Measurements from ENCODE around the gene PSMD14.

The PSMD14 gene

DNA sequence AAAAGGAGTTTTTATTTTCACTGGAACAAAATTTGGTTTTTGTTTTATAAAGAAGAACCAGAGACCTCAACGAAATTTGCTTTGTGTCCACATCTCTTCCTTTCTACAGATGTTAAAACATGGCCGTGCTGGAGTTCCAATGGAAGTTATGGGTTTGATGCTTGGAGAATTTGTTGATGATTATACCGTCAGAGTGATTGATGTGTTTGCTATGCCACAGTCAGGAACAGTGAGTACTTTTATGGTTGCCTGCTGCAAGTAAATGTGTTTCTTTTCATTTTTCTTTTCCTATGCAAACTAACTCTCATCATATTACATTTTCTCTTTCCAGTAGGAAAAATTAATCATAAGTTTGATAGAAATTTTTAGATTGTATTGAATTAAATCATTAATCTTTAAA lies 59.5 kb downstream of the PSMD14 start:
- DNase-seq (ENCODE audit: insufficient read length) (no peak), FAIRE-seq (peak; percentile 9)
- TF ChIP-seq POLR2A (IDR thresholded peaks at IDR 0.05; ENCODE audit: low read depth, low read length) (no peak), TAF1 (IDR thresholded peaks at IDR 0.05; ENCODE audit: borderline replicate concordance, low read depth, low read length) (no peak), POLR2AphosphoS5 (IDR thresholded peaks at IDR 0.05; ENCODE audit: low read depth, low read length) (no peak)

DNA sequence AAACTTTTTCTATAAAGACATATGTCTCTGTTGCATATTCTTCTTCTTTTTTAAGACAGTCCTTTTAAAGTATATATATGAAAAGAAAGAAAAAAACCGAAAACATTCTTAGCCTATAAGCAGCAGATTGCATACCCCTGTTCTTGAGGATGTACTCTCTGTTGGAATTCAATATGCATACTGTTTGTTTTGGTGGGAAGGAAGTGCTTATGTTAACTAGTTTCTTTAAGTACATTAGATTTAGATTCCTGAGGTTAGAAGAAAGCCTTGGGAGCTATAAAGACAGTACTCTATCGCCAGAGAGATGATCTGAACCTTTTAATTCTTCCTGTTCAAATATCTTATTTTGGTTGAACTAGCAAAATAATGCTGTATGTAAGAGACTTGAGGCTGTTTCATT lies 61.1 kb downstream of the PSMD14 start:
- TF ChIP-seq POLR2AphosphoS5 (IDR thresholded peaks at IDR 0.05; ENCODE audit: low read depth, low read length), result no peak
- no peak for TF ChIP-seq TAF1 (IDR thresholded peaks at IDR 0.05; ENCODE audit: borderline replicate concordance, low read depth, low read length)
- TF ChIP-seq POLR2A (IDR thresholded peaks at IDR 0.05; ENCODE audit: low read depth, low read length), result no peak
- no peak for DNase-seq (ENCODE audit: insufficient read length)
- FAIRE-seq, result no peak

DNA sequence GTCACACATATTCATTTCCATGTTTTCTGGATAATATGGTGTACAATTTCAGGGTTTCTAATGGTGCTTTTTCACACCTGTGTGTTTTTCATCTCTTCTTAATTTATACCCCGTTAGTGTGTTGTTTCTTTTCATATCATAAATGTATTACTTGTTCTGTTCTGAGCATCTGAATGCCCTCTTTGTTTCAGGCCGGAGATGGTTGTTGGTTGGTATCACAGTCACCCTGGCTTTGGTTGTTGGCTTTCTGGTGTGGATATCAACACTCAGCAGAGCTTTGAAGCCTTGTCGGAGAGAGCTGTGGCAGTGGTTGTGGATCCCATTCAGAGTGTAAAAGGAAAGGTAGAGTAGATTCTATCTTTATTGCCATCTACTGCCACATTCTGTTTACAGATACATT lies 62.8 kb downstream of the PSMD14 start:
- no peak for DNase-seq (ENCODE audit: insufficient read length)
- peak; percentile 30 for FAIRE-seq
- no peak for TF ChIP-seq POLR2AphosphoS5 (IDR thresholded peaks at IDR 0.05; ENCODE audit: low read depth, low read length)
- TF ChIP-seq TAF1 (IDR thresholded peaks at IDR 0.05; ENCODE audit: borderline replicate concordance, low read depth, low read length), result no peak
- TF ChIP-seq POLR2A (IDR thresholded peaks at IDR 0.05; ENCODE audit: low read depth, low read length), result no peak

DNA sequence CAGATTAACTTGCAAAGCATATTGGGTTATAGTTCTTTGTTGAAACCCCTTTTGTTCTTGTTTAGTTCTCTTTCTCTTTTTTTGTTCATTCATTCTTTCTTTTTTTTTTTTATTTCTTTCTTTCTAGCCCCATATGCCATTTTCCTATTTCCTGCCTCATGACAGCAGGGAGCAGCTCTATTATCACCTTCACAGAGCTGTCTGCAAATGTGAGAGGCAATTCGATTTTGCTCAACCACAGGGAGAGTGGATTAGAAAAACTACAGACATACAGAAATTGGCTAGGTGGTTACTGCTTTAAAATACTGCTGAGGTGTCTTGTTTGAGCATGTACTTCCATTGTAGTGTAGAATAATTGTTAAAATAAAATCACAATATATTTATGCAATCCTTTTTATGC lies 63.6 kb downstream of the PSMD14 start:
- DNase-seq (ENCODE audit: insufficient read length), result no peak
- TF ChIP-seq POLR2A (IDR thresholded peaks at IDR 0.05; ENCODE audit: low read depth, low read length) (no peak), POLR2AphosphoS5 (IDR thresholded peaks at IDR 0.05; ENCODE audit: low read depth, low read length) (no peak), TAF1 (IDR thresholded peaks at IDR 0.05; ENCODE audit: borderline replicate concordance, low read depth, low read length) (no peak)
- FAIRE-seq, result no peak

DNA sequence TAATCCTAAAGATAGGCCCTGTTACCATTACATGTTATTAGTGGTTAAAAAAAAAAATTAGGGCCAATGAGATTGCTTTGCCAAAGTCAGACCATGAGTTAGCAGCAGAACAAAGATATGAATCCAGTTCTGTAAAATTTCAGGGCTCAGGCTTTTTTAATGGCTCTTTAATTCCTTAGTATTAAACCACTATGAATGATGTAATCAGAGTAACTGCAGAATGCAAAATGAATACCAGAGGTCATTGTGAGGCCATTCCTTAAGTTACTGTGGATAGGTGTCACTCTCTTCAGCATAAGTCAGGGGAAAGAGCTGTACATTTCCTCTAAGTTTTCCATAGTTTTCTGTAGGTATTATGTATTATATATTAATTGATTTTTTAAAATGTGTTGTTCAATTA lies 65.7 kb downstream of the PSMD14 start:
- DNase-seq (ENCODE audit: insufficient read length), result no peak
- TF ChIP-seq TAF1 (IDR thresholded peaks at IDR 0.05; ENCODE audit: borderline replicate concordance, low read depth, low read length), result no peak
- no peak for TF ChIP-seq POLR2A (IDR thresholded peaks at IDR 0.05; ENCODE audit: low read depth, low read length)
- no peak for TF ChIP-seq POLR2AphosphoS5 (IDR thresholded peaks at IDR 0.05; ENCODE audit: low read depth, low read length)
- FAIRE-seq, result no peak

DNA sequence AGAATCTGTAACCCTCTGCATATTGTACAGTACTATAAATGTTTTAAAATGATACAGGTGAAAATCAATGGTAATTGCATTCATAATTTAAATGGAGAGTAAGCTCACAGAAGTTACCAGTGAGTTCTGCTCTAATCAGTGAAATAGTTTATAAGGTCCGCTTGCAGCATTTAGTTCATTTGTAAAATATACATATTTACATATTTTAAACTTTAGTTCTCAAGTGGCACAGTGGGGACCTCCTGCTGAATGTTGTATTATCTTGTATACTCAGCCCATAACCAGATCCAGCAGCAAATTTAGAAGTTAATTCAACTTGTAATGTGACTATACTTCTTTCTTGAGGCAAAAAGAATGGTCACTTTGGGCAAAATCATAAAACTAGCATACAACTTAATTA lies 66.2 kb downstream of the PSMD14 start:
- no peak for TF ChIP-seq TAF1 (IDR thresholded peaks at IDR 0.05; ENCODE audit: borderline replicate concordance, low read depth, low read length)
- TF ChIP-seq POLR2A (IDR thresholded peaks at IDR 0.05; ENCODE audit: low read depth, low read length), result no peak
- TF ChIP-seq POLR2AphosphoS5 (IDR thresholded peaks at IDR 0.05; ENCODE audit: low read depth, low read length), result no peak
- DNase-seq (ENCODE audit: insufficient read length), result no peak
- FAIRE-seq, result no peak

DNA sequence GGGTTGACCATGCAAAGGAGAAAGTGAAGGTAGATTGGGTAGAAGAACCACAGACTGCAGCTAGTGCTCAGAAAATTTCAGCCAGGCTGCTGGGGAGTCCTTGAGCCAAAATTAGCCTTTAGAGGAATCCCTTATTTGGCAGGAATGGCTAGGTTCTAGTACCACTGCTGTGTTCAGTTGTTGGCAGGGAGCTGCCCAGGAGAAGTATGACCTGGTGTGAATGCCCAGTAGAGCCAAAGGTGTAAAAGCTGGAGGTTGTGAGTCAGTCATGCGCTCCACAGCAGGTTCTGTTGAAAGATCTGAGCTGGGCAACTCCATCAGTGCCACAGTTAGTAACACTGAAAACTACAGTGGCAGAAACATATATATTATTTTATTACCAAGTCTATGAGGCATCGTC lies 71.5 kb downstream of the PSMD14 start:
- no peak for FAIRE-seq
- DNase-seq (ENCODE audit: insufficient read length), result no peak
- TF ChIP-seq POLR2A (IDR thresholded peaks at IDR 0.05; ENCODE audit: low read depth, low read length) (no peak), POLR2AphosphoS5 (IDR thresholded peaks at IDR 0.05; ENCODE audit: low read depth, low read length) (no peak), TAF1 (IDR thresholded peaks at IDR 0.05; ENCODE audit: borderline replicate concordance, low read depth, low read length) (no peak)

DNA sequence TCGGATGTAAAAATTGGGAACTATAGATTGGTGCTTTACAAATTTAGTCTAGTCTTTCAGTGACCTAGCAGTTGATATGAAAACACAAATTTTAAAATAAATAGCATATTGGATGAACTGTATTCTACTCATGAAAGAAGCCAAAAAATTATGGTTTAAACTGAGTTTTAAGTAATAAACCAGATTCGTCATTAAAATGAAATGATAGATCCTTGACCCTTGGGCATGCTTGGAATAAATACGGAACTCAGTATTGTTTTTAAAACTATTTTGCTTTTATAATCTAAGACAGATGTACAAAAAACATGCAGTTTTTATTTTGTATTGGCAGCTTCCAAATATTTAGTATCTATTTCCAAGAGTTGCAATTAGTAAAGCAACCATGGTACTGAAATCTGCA lies 73.3 kb downstream of the PSMD14 start:
- DNase-seq (ENCODE audit: insufficient read length) (no peak), FAIRE-seq (no peak)
- TF ChIP-seq POLR2A (IDR thresholded peaks at IDR 0.05; ENCODE audit: low read depth, low read length) (no peak), POLR2AphosphoS5 (IDR thresholded peaks at IDR 0.05; ENCODE audit: low read depth, low read length) (no peak), TAF1 (IDR thresholded peaks at IDR 0.05; ENCODE audit: borderline replicate concordance, low read depth, low read length) (no peak)

DNA sequence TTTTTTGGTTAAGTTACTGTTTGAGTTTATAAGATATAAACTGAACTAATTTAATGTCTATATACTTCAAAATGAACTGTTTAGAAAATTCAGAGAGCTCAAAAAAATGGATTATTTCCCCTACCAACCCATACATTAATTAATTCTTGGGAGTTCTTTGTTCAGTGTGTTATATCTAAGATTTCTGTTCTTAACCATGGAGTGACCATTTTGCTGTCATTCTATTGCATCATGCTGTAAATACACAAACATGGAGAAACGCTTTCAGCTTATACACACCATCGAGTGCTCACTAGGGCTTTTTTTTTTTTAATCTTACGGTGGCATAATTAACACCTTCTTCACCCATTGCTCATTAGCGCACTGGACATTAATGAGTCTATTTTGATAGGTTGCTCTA lies 74.5 kb downstream of the PSMD14 start:
- DNase-seq (ENCODE audit: insufficient read length), result no peak
- no peak for FAIRE-seq
- TF ChIP-seq POLR2AphosphoS5 (IDR thresholded peaks at IDR 0.05; ENCODE audit: low read depth, low read length) (no peak), POLR2A (IDR thresholded peaks at IDR 0.05; ENCODE audit: low read depth, low read length) (no peak), TAF1 (IDR thresholded peaks at IDR 0.05; ENCODE audit: borderline replicate concordance, low read depth, low read length) (no peak)

DNA sequence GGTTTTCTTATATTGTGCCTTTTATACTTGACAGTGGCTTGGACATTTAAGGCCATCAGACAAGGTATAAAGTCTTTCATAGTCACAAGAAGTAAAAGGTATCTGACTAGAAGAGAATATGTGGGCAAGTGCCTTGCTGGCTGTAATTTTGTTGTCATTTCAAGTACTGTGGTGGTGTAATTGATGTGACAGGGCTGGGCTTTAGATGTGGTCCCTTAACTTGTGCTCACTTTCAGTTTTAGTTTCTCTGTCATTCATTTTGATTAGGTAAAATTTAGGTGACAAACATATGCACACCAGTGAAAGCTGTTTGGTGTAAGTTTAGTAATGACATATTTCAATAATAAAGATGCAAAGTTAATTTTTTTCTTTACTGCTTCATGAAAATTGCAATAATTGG lies 76.6 kb downstream of the PSMD14 start:
- no peak for TF ChIP-seq POLR2AphosphoS5 (IDR thresholded peaks at IDR 0.05; ENCODE audit: low read depth, low read length)
- TF ChIP-seq TAF1 (IDR thresholded peaks at IDR 0.05; ENCODE audit: borderline replicate concordance, low read depth, low read length), result no peak
- TF ChIP-seq POLR2A (IDR thresholded peaks at IDR 0.05; ENCODE audit: low read depth, low read length), result no peak
- FAIRE-seq, result peak; percentile 87
- no peak for DNase-seq (ENCODE audit: insufficient read length)

DNA sequence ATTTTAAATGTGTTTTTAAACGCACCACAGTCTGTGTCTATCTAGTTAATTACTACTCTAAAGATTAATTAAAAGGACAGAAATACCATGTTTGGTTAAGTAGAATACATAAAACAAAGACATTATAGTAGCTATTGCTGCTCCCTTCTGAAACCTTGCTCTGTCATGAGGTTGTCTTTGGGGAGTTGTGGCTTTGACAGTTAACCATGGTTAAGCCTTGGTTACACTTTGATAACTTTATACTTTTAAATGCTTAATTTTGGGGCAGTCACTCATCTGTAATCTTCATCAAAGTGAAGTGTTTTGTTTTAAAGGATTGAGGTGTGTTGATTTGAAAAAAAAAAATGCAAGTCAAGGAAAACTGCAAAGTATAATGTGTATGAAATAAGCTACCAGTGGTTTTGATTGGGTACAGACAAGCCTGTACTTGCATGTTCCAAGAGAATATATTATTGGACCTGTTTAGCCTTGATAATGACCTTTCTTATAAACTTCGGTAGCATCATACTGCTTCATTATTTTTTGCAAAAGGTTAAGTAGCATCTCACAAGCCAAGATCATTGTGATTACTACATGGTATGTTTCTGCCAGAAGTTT lies 78.1 kb downstream of the PSMD14 start:
- TF ChIP-seq POLR2AphosphoS5 (IDR thresholded peaks at IDR 0.05; ENCODE audit: low read depth, low read length) (no peak), POLR2A (IDR thresholded peaks at IDR 0.05; ENCODE audit: low read depth, low read length) (no peak), TAF1 (IDR thresholded peaks at IDR 0.05; ENCODE audit: borderline replicate concordance, low read depth, low read length) (no peak)
- peak; percentile 62 for FAIRE-seq
- no peak for DNase-seq (ENCODE audit: insufficient read length)

DNA sequence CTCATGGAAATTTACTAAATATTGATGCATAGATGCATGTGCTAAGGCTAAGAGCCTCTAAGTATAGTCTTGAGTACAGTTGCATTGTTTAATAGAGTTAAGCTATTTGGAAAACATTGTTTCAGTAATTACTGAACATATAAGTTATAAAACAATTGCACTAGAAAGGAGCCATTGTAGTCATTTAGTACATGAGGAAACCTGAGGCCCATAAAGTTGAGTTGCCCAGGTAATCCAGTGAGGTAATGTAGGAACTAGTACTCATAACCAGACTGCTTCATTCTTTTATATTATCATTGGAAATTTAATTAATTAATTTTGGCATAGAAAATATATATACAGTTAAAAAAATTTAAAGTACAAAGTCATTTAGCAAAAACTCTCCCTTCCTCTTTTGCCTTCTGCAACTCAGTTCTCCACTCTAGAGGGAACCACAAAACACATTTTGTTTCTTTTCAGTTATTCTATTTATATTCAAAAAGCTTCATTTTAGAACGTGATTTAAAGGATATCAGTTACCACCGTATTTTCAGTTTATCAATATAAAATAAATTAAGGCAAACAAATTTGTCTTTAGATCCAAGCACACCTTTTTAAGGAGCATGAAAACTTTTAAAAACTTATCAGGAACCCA lies 80.0 kb downstream of the PSMD14 start:
- TF ChIP-seq POLR2AphosphoS5 (IDR thresholded peaks at IDR 0.05; ENCODE audit: low read depth, low read length) (no peak), TAF1 (IDR thresholded peaks at IDR 0.05; ENCODE audit: borderline replicate concordance, low read depth, low read length) (no peak), POLR2A (IDR thresholded peaks at IDR 0.05; ENCODE audit: low read depth, low read length) (no peak)
- DNase-seq (ENCODE audit: insufficient read length) (no peak), FAIRE-seq (no peak)

Data from GM12892 (cell line).